Gastrocnemius medialis (tissue), 4 donors: ENCODE results near the gene ARHGAP40.

Experiments used
- CTCF ChIP-seq, 5 experiments: fragments of 450-650 bp in 3 of 5; fragments of 200-600 bp in 2 of 5; sonication (generic) in 2 of 5; IDR thresholded peaks in 4 of 5; conservative IDR thresholded peaks in 1 of 5; 1 replicate in 4 of 5; 2 replicates in 1 of 5; pipeline ENCODE4 v1.5.1; 2016 to 2019; ENCODE audit warnings: antibody characterized with exemption in 5 of 5, mild to moderate bottlenecking in 3 of 5, moderate library complexity in 3 of 5
- POLR2A ChIP-seq, 2 donors: fragments of 450-650 bp; IDR thresholded peaks; one replicate each; pipeline ENCODE4 v1.6.1; 2017; ENCODE audit warnings: antibody characterized with exemption in 2 of 2, mild to moderate bottlenecking in 2 of 2, moderate library complexity in 2 of 2

- TF ChIP-seq POLR2A (IDR thresholded peaks at IDR 0.05), result no peak
- no peak for TF ChIP-seq CTCF (IDR thresholded peaks at IDR 0.05 in 4 of 5, conservative IDR thresholded peaks at IDR 0.05 in 1 of 5)
Observed at GRCh38 chr20:38644588-38645260, 43.1 kb downstream of the ARHGAP40 start.
